Measurements from ENCODE around the gene PPP1R7. TPM values are rescaled to one million over a fixed set of nuclear protein-coding genes. Genes with fewer than 3 reads are reported as not detected.

The PPP1R7 gene
- total and polyA plus RNA-seq, 10 donors = 36.1 to 89.3 (median 48.8) TPM

GRCh38 chr2:241216211-241216761 is 66.0 kb downstream of the PPP1R7 start:
- no peaks in the 10 kb centered on the region for H3K9me3 ChIP-seq
- DNase-seq = no peak
- no peak overlapping the region for H3K4me3 ChIP-seq
- H3K27me3 ChIP-seq (replicated peaks in 1 of 7) = peaks cover 0 to 15% (median 0%) of the 10 kb centered on the region in 7 donors
- intact Hi-C loops (cut with DNase I; ENCODE audit: low total_unique reads) = no loop called here
- TF ChIP-seq CTCF (IDR thresholded peaks at IDR 0.05 in 8 of 11, conservative IDR thresholded peaks at IDR 0.05 in 3 of 11) = no peak
- no peak for TF ChIP-seq POLR2AphosphoS5 (IDR thresholded peaks at IDR 0.05)
- TF ChIP-seq POLR2A (IDR thresholded peaks at IDR 0.05) = no peak
- no peak overlapping the region for H3K27ac ChIP-seq
- H3K4me1 ChIP-seq = peaks cover 3 to 33% (median 19%) of the 10 kb centered on the region in 6 donors
- H3K36me3 ChIP-seq = no peaks in the 10 kb centered on the region
- WGBS, 5 donors = 54 to 70% (median 61%) methylated on average over 11 to 14 of the region's 14 CpGs

GRCh38 chr2:241217320-241218031 is 67.2 kb downstream of the PPP1R7 start:
- DNase-seq = peak; percentile 91
- Histone ChIP-seq H3K36me3 (no peaks in the 10 kb centered on the region), H3K27ac (peak overlapping the region; percentile 57 to 83 (median 80)), H3K4me1 (peaks cover 3 to 33% (median 19%) of the 10 kb centered on the region in 6 donors), H3K27me3 (replicated peaks in 1 of 7) (peaks cover 0 to 15% (median 0%) of the 10 kb centered on the region in 7 donors), H3K9me3 (no peaks in the 10 kb centered on the region), H3K4me3 (peak overlapping the region; percentile 24 to 84 (median 43))
- TF ChIP-seq POLR2A (IDR thresholded peaks at IDR 0.05) (no peak), CTCF (IDR thresholded peaks at IDR 0.05 in 8 of 11, conservative IDR thresholded peaks at IDR 0.05 in 3 of 11) (peak in 2 of 11 experiments; percentile 3 to 7), POLR2AphosphoS5 (IDR thresholded peaks at IDR 0.05) (peak; percentile 27 to 67 (median 58))
- intact Hi-C loops (cut with DNase I; ENCODE audit: low total_unique reads) = no loop called here
- WGBS, 5 donors = 0 to 5% (median 1%) methylated on average over 1 to 74 of the region's 77 CpGs

- Histone ChIP-seq H3K9me3 (no peaks in the 10 kb centered on the region), H3K4me3 (peak overlapping the region; percentile 27 to 84 (median 51)), H3K36me3 (no peaks in the 10 kb centered on the region), H3K4me1 (peaks cover 3 to 33% (median 23%) of the 10 kb centered on the region in 6 donors), H3K27ac (peak overlapping the region in 7 of 8 donors; percentile 20 to 77 (median 61)), H3K27me3 (replicated peaks in 1 of 7) (peaks cover 0 to 15% (median 0%) of the 10 kb centered on the region in 7 donors)
- DNase-seq = peak; percentile 92
- intact Hi-C loops (cut with DNase I; ENCODE audit: low total_unique reads) = no loop called here
- 1% methylated on average over 27 to 83 of the region's 83 CpGs for WGBS, 5 donors
- TF ChIP-seq CTCF (IDR thresholded peaks at IDR 0.05 in 8 of 11, conservative IDR thresholded peaks at IDR 0.05 in 3 of 11) (peak in 4 of 11 experiments; percentile 14 to 39 (median 28)), POLR2A (IDR thresholded peaks at IDR 0.05) (no peak), POLR2AphosphoS5 (IDR thresholded peaks at IDR 0.05) (peak in 2 of 3 donors; percentile 28 to 63)
These were observed 68.1 kb downstream of the PPP1R7 start for GRCh38 chr2:241218131-241219029.
